ENCODE data around the gene TRPV4.
A peak's percentile ranks its signal among the peaks of the same experiment; 100 is the strongest.

TRPV4 gene

DNA sequence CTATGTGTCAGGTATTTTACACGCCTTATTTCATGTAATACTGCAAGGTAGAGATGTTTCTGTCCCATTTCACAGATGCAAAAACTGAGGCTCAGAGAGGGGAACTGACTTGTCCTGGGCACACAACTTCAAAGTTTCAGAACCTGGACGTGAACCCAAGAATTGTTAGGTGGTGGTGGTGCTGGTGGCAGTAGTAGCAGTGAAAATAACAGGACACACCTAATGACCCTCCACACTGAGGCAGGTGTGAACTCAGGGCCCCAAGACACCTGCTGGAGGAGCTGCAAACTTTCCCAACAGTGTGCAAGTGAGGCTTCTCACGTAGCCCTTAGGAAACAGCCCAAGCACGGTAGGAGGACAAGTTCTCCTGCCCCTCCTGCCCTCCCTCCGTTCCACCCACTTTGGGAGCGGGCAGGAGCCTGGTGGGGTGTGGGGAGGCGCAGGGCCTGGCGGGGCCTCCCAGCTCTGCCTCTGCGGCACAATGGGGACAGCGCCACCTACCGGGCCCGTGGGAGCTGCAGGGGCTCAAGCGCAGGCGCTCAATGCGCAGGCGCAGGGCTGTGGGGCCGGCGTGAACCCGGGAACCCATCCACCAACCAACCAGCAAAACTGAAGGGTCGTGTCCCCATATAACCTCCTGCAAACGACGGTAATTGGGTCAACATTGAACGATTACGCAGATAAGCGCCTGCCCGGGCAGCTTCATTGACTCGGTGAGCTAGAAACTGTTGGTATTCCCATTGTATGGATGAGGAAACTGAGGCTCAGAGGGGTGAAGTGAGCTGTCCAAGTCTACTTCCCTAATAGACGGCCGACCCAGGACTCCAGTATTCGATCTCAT lies 12.0 kb upstream of the TRPV4 start:
- TF ChIP-seq ZNF274 (IDR thresholded peaks at IDR 0.05; ENCODE audit: low read depth, low read length): no peak
- peak overlapping the region; percentile 20; the same call in 1 of the 2 replicates for H3K4me3 ChIP-seq (ENCODE audit: low read length)

DNA sequence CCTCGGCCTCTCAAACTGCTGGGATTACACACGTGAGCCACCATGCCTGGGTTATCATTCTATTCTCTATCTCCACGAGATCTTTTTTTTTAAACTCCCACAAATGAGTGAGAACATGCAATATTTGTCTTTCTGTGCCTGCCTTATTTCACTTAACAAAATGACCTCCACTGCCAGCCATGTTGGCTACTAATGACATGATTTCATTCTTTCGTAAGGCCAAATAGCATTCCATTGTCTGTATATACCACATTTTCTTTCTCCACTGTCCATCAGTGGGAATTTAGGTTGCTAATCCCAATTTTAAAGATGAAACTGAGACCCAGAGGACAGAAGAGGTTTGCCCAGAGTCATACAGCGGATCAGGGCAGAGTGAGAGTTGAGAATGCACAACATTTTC lies 10.9 kb upstream of the TRPV4 start:
- no peak for TF ChIP-seq ZNF274 (IDR thresholded peaks at IDR 0.05; ENCODE audit: low read depth, low read length)
- H3K4me3 ChIP-seq (ENCODE audit: low read length): no peak overlapping the region

DNA sequence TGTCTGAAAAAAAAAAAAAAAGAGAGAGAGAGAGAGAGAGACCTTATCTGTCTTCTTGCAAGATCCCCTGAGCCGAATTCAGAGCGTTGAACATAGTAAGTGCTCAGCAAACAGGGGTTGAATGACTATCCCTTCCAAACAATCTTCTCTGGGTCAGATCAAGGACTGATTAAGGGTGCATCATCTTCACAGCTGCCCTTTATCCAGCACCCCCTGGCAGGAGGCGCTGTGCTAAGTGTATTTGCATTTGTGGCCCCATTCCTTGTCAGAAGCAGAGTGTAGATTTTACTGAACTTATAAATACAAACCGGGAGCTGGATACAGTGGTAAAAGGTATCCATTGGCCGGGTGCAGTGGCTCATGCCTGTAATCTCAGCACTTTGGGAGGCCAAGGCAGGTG lies 8.8 kb upstream of the TRPV4 start:
- H3K4me3 ChIP-seq (ENCODE audit: low read length): no peak overlapping the region
- TF ChIP-seq ZNF274 (IDR thresholded peaks at IDR 0.05; ENCODE audit: low read depth, low read length): no peak

DNA sequence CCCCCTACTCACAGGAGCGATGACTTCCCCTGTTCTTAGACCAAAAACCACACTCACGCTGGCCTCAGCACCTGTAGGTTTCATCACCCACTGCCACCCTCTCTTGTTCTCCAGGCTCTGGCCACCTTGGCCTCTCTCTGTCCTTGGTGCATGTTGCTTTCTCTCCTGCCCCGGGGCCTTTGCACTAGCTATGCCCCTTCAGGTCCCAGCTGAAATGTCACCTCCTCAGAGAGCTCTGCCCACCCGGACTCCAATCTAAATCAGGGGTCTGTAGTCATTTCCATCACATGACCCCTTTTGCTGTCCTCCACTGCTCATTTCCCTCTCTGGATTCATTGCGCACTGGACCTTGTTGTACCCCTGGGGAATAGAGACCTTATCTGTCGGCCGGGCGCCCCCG lies 8.2 kb upstream of the TRPV4 start:
- H3K4me3 ChIP-seq (ENCODE audit: low read length): no peak overlapping the region
- no peak for TF ChIP-seq ZNF274 (IDR thresholded peaks at IDR 0.05; ENCODE audit: low read depth, low read length)

DNA sequence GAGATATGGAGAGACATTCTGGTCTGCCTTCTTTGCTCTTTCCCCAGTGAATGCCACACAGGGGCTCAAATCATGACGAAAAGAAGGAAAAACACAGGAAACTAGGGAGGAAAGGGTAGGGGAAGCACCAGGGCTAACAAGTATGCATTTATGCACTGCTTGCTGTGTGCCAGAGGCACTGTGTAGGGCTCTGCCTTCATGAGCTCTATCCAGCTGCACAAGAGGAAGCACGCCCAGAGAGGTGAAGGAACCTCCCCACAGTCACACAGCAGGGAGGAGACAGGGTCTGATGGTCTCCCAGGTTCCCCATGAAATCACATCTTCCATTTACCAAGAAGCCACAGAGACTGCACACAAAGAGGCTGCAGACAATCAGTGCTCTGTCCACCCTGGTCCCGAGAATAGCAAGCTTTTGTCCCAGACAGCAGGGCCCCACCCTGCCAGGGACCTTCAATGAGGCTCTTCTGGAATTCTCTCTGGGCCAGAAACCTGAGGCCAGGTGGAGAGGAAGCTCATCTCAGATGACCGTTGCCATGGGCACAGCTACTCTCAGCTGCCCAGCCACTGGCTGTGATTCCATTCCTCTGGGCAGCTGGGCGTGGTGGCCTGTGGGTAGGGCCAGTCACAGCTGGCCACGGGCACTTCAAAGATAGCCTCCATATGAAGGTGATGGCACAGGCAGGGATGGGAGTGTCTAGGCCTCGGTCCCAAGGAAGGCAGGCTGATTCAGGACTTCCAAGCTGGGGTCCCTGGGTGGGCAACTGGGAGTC lies 7.3 kb upstream of the TRPV4 start:
- no peak overlapping the region for H3K4me3 ChIP-seq (ENCODE audit: low read length)
- TF ChIP-seq ZNF274 (IDR thresholded peaks at IDR 0.05; ENCODE audit: low read depth, low read length): no peak

DNA sequence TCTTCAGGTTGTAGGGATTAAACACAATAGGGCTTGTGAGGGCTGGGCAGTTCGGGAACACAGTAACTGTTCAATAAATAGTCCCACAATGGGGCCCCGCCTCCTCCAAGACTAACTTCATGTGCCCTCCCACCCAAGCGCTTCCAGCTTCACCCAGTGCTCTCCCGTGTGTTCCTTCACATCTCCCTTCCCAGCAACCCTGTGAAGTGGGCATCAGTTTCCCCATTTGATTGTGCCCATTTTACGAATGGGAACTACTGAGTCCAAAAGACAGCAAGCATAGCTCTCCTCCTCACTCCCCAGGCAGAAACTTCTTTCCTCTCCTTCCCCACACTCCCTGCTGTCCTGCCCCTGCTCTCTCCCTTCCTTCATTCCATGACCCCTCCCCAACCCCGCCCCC lies 6.2 kb upstream of the TRPV4 start:
- TF ChIP-seq ZNF274 (IDR thresholded peaks at IDR 0.05; ENCODE audit: low read depth, low read length): no peak
- no peak overlapping the region for H3K4me3 ChIP-seq (ENCODE audit: low read length)

DNA sequence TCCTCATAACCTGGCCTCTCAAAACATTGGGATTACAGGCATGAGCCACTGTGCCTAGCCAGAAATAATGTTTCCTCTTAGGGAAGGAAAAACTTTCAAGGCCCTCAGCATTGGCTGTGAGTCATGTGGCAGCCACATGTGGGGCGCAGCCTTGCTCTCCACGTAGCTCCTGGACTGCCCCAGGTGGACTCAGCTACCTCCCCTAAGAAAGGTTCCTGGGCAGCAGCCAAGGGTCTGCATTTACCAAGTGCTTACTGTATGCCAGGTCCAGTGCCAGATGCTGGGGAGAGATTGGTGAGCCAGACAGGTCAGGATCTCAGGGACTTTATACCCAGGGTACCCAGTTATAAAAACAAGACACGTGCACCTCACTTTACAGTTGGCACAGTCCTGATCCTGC lies 3.7 kb upstream of the TRPV4 start:
- TF ChIP-seq ZNF274 (IDR thresholded peaks at IDR 0.05; ENCODE audit: low read depth, low read length): no peak
- H3K4me3 ChIP-seq (ENCODE audit: low read length): no peak overlapping the region

DNA sequence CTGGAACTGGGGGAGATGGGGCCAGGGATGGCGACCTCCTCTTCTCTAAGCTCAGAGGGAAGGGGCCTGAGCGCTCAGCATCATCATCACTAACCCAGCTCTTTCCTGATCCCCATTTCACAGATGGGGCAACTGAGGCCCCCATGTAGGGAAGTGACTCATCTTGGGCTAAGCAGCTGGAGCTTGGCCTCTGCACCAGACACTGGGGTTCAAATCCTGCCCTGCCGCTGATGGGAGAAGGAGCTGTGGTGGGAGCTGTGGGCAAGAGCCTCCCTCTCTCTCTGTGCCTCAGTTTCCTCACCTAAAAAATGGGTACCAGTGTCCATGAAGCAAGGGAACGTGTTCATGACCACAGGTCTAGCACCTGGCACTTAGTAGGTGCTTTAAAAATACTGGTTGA lies 2.6 kb upstream of the TRPV4 start:
- no peak for TF ChIP-seq ZNF274 (IDR thresholded peaks at IDR 0.05; ENCODE audit: low read depth, low read length)
- no peak overlapping the region for H3K4me3 ChIP-seq (ENCODE audit: low read length)

DNA sequence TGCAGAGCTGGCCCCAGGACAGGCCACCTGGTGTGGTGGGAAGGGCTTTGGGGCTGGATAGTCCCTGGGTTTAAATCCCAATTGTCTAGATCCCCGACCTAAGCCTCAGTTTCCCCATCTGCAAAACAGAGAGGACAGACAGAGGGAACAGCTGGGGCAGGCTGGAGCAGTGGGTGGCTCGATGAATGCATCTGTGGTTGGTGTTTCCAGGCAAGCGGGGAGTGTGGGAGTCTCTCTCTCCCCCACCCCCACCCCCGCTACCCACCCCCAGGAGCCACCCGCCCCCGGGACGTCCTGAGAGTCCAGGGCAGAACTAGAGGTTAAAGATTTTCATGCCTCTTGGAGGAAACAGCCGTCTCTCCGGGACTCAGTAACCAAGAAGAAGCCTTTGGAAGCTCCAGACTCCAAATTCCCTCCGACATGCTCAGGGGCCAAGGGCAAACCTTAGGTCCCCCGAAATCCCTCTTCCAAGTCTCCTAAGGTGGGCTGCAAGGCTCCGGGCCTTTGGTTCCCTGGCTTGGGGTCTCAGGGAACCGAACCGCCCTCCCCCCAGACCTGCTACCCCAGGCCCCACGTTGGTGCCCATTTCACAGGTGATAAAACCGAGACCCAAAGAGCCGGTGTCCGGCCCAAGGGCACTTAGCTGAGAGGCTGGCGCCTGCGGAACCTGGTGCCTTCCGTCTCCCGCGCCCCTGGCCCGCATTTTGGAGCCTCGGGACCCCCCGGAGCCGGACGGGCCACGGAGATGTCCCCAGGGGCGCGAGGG lies 474 bp downstream of the TRPV4 start:
- no peak for TF ChIP-seq ZNF274 (IDR thresholded peaks at IDR 0.05; ENCODE audit: low read depth, low read length)
- no peak overlapping the region for H3K4me3 ChIP-seq (ENCODE audit: low read length)

DNA sequence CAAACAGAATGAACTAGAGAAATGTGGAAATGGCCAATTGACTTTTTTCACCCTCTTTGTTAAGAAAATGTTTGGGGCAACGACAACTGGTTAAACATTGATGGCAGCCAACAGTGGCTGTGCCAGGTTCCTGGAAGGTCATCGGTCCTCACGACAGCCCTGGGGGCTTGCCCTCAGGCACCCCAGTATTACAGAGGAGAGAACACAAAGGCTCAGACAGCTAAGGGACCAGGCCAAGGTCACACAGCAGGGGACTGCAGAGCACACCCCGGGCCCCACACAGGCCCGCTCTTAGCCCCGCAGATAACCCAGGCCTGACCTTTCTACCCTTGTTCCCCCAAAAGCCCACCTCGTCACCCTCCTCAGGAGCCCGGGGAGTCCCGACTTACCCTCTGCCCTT lies 1.3 kb downstream of the TRPV4 start:
- no peak for TF ChIP-seq ZNF274 (IDR thresholded peaks at IDR 0.05; ENCODE audit: low read depth, low read length)
- no peak overlapping the region for H3K4me3 ChIP-seq (ENCODE audit: low read length)

DNA sequence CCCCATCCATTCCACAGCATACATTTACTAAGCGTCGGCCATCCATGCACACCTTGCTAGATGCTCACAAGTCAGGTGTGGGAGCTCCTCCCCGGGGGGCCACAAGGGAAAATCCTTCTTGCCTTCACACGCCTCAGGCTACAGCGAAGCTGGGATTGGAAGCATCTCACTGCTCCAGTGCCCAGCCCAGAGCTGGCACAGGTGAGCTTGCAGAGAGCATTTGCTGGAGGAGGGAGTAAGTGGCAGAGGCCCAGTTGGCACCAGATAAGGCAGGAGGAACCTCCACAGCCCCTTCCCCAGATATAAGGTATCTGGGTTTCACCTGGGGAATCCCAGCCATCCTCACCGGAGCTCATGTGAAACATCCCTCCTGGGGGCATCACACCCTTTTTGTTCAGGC lies 1.8 kb downstream of the TRPV4 start:
- no peak overlapping the region for H3K4me3 ChIP-seq (ENCODE audit: low read length)
- no peak for TF ChIP-seq ZNF274 (IDR thresholded peaks at IDR 0.05; ENCODE audit: low read depth, low read length)

DNA sequence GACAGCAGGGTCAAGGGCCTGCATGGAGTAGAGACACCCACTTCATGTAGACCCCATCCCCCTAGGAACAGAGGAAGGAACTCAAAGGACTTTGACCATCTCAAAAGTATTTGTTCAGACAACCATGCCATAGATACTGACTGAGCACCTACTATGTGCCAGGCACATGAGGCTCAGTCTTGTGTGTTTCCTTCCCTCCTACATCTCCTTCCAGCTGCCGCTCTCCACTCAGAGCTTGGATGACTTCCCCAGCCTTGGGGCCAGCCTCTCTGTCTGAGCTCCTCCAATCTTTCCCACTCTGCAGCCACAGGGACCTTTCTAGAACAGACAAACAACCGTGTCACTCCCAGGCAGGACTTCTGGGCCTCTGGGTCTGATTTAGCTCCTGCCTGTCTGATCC lies 2.5 kb downstream of the TRPV4 start:
- TF ChIP-seq ZNF274 (IDR thresholded peaks at IDR 0.05; ENCODE audit: low read depth, low read length): no peak
- H3K4me3 ChIP-seq (ENCODE audit: low read length): no peak overlapping the region

DNA sequence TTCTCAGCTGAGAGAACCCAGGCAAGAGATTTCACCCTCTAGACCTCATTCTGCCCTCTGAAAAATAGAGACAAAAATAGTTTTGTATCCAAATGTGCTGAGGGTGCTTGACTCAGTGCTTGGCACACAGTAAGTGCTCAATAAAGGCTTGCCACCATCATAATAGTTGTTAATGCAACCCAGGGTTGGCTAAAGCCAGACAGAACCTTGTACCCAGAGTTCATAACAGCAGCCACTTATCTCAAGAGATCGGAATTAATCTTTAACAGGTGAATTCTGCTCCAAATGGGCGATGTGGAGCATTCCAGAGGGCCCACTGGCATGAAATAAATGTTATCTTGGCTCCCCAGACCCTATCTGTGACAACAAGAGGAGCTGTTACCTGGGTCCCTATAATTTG lies 2.9 kb downstream of the TRPV4 start:
- H3K4me3 ChIP-seq (ENCODE audit: low read length): no peak overlapping the region
- no peak for TF ChIP-seq ZNF274 (IDR thresholded peaks at IDR 0.05; ENCODE audit: low read depth, low read length)

DNA sequence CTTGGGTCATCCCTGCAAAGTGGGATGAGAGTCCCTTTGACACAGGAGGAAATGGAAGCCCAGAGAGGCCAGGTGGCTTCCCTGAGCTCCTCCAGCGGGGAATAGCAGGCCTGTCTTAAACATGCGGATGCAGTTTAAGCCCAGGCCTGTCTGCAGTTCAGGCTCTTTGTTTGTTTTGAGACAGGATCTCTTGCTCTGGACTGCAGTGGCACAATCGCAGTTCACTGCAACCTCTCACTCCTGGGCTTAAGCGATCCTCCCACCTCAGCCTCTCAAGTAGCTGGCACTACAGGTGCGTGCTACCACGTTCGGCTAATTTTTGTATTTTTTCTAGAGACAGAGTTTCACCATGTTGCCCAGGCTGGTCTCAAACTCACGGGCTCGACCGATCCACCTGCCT lies 3.5 kb downstream of the TRPV4 start:
- no peak for TF ChIP-seq ZNF274 (IDR thresholded peaks at IDR 0.05; ENCODE audit: low read depth, low read length)
- H3K4me3 ChIP-seq (ENCODE audit: low read length): no peak overlapping the region
